Activated T-helper 9 cell treated with anti-CD3 and anti-CD28 coated beads, Interleukin-2, amount 50 U/mL, for 16 hours (primary cell): ENCODE measurements around the gene MPO.

Source experiments
- DNase-seq: peaks from one replicate; pipeline ENCODE4 v3.0.0-alpha.2; 2020; ENCODE audit warnings: low read depth

The MPO gene

DNA sequence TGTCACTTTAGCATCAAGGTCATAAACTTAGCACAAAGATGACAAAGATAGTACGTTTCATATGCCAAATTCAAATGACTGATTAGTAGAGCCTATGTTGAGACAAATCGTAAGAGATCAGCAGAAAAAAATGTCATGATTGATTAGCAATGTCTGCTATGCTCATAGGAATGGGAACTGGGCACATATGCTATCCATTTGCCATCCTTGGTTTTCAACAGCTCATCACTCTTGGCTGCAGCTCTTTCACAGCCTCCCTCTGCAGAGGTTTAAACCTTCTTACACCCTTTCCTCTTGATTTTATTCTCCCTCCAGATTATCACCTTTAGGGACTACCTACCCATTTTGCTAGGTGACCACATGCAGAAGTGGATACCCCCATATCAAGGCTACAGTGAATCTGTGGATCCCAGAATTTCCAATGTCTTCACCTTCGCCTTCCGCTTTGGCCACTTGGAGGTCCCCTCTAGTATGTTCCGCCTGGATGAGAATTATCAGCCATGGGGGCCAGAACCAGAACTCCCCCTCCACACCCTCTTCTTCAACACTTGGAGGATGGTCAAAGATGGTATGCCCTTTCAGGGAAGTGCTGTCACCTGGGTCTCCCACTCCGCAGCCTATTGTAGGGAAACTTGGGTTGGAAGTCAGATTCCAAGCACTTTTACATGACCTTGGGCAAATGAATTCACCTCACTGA, 16.2 kb downstream of the MPO start:
- no peak for DNase-seq

DNA sequence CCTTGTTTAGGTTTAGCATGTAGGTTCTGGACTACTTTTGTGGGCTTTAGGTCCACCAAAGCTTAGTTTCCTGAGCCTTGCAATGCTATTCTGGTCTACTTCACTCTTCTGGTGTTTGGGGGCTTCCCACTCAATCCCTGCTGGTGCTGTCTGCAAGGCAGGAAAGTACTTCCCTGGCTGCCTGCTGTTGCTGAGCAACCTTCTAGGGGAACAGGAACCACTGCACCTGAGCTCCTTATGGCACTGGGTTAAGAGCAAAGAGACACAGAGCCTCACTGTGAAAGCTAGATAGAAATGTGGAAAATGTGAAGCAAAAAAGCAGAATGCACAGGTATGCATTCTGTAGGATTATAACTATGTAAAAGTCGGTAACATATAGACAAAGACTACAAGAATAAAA, 17.0 kb downstream of the MPO start:
- DNase-seq: no peak

DNA sequence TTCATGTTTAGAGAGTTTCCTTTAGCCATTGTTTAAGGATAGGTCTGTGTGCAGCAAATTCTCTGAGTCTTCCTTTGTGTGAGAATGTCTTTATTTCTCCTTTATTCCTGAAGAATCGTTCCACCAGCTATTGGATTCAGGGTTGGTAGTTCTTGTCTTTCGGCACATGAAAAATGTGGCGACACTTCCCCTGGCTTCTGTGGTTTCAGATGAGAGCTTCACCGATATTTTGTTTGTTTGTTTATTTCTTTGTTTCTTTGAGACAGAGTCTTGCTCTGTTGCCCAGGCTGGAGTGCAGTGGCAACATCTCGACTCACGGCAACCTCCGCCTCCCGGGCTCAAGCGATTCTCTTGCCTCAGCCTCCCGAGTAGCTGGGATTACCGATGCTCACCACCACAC, 18.6 kb downstream of the MPO start:
- DNase-seq: no peak

DNA sequence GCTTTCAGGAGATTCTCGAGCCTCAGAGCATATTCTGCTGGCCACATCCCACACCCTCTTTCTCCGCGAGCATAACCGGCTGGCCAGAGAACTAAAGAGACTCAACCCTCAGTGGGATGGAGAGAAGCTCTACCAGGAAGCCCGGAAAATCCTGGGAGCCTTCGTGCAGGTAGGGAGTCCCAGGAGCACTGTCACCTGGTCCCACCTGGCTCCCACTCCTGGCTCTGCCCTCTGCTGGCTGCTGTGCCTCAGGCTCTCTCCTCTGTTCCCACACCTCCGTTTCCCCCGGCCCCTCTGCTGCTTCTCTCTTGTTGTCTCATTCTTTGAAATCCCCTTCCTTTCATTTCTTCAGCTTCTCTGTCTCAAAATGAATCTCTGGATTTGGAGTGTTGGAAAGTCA, 25.9 kb downstream of the MPO start:
- DNase-seq: no peak

DNA sequence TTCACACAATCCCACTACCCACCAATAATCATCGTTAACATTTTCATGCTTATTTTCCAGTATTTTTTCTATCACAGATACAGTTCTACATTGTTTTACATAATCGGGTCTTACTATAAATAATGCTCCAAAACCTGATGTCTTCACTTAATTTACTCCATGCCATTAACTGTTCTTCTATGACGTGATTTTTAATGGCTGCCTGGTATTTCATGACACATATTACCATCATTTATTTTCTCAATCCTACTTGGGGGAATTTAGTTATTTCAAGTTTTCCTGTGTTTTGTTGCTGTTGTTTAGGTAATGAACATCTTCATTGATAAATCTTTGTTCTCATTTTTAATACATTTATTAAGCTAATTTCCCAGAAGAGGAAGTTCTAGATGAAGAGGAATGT, 27.7 kb downstream of the MPO start:
- DNase-seq: no peak

DNA sequence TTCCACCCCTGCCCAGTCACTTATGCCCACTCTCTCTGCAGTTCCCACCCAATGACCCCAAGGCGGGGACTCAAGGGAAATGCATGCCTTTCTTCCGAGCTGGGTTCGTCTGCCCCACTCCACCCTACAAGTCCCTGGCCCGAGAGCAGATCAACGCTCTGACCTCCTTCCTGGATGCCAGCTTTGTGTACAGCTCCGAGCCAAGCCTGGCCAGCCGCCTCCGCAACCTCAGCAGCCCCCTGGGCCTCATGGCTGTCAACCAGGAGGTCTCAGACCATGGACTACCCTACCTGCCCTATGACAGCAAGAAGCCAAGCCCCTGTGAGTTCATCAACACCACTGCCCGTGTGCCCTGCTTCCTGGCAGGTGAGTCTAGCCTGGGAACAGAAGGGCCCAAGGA, 28.6 kb downstream of the MPO start:
- no peak for DNase-seq

DNA sequence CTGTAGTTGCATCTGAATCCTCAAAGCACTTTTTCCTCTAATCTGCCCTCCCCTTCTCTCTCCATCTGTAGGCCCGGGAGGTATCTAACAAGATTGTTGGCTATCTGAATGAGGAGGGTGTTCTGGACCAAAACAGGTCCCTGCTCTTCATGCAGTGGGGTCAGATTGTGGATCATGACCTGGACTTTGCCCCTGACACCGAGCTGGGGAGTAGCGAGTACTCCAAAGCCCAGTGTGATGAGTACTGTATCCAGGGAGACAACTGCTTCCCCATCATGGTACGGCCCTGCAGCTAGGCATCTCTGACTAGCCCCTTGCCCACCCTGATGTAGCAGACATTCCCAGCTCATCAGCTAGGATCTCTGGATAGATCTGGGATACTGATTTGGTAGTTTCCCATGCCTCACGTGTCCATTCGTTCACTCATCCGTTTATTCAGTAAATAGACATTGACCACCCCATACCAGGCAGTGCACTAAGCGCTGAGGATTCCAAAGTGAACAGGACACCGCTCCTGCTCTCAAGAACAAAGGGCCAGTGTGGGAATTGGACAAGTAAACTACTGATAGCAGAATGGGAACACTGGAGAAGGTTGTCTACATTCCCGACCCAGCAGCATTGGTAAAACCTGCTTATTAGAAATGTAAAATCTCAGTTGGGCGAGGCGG, 30.3 kb downstream of the MPO start:
- DNase-seq: no peak

DNA sequence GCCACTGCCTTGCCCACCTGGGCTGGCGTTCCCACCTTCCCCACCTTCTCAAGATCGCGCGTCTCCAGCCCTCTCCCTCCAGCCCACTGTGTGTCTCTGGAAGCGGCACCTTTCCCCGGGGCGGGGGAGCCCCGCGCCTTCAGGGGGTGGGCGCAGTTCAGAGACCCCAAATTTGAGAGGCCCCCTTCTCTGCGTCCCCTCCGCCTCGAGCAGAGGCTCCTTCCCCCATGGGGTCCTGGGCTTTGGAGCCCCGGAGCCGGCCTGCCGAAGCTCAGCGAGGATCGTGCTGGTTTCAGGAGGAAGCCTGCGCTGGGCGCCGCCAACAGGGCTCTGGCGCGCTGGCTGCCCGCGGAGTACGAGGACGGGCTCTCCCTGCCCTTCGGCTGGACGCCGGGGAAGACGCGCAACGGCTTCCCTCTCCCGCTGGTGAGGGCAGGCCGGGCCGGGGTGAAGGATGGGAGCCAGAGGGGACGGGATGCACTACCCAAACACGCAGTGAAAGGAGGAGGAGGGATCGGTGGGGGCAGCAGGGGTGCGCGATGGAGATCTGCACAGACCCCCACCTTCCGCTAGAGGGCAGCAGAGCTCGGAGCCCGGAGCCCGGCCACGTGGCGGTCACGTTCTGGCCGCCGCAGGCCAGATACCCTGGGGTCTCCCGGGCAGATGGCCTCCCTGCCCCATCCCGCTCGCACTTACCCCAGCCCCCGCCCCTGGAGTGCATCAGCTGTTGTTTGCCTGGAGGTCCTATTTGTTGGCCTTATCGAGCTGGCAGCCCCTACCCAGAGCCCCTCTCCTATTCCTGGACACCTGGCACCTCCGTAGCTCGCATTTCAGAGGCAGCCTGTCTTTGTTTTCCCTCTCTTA, 31.2 kb downstream of the MPO start:
- DNase-seq: peak; percentile 65

DNA sequence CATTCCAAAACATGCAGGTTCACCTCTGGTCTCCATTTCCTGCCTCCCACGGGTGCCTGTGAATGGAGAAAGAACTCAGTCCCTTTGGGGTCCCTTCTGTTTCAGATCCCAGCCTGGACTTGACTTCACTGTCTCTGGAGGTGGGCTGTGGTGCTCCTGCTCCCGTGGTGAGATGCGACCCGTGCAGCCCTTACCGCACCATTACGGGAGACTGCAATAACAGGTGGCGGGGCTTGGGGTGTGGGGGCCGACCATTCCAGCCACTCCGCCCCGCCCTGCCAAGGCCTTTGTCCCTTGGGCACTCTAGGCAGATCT, 31.8 kb downstream of the MPO start:
- no peak for DNase-seq

DNA sequence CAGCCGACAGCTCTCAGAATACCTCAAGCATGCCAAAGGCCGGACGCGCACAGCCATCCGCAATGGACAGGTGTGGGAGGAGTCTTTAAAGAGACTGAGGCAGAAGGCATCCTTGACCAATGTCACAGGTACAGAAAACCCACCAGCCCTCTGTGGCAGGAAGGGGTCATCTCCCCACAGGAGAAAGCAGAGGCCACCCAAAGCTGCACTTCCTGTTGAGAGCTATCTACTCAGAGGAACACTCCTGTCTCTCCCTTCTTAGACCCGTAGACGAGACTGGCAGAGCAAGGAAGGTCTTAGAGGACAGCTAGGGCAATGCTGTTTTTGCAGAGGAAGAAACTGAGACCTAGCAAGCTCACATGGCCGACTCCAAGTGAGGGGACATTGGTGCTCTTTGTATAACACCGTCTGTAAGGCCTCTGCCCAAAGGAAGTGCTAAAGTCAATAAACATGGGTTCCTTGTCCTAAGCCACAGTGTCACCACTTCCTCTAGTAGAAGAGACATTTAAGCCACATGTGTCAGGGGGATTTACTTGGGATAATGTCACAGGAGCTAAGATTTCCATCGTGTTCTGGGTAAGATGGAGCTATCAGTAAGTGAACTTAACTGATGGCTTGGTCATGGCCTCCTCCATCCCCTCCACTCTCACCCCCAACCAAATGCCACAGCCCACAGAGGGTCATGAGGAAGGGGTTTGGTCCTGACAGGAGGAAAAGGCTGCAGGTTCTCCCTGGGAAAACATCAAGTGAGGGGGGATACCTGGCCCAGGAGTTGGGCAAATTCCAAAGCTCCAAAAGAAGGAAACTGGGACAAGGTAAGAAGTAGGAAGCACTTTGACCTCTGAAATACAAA, 33.0 kb downstream of the MPO start:
- no peak for DNase-seq

DNA sequence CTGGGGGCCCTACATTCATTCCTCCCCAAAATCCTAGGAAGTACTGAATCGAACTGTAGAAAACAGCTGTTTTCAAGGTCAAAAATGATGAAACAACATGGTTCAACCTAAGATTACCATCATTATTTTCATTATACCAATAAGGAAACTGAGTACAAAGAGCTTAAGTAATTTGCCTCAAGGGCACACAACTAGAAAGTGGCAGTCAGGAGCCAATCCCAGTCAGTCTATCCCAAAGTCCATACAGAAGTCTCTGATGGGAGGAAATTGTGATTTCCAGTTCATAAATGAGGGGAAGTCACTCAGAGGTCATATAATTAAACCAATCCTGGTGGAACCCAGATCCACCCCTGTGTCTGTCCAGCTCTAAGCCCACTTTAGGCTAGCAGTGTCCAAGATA, 34.0 kb downstream of the MPO start:
- DNase-seq: no peak

DNA sequence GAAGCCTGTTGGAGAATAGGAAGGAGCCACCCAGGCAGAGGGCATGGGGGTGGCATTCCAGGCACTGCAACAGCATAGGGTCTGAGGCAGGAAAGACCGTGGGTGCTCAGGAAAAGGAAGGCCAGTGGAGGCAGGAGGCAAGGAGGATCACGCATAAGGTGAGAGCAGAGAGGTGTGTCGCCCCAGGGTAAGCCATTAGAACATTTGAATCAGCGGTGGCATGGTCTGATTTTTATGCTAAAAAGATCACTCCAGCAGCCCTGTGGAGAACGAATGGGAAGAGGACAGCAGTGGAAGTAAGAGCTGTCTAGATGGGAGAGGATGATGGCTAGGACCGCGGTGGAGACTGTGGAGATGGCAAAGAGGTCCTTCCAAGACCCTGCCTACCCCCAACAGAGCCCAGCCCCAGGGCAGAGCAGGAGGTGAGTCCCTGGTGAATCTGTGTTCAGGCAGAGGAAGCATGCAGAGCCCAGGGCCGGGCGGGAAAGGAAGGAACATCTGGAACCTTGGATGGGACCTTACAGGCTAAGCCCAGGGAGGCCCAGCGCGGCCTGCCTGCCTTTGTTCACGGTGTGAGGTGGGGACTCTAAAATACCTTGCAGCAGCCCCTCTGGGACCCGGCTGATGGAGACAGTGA, 34.5 kb downstream of the MPO start:
- DNase-seq: no peak

DNA sequence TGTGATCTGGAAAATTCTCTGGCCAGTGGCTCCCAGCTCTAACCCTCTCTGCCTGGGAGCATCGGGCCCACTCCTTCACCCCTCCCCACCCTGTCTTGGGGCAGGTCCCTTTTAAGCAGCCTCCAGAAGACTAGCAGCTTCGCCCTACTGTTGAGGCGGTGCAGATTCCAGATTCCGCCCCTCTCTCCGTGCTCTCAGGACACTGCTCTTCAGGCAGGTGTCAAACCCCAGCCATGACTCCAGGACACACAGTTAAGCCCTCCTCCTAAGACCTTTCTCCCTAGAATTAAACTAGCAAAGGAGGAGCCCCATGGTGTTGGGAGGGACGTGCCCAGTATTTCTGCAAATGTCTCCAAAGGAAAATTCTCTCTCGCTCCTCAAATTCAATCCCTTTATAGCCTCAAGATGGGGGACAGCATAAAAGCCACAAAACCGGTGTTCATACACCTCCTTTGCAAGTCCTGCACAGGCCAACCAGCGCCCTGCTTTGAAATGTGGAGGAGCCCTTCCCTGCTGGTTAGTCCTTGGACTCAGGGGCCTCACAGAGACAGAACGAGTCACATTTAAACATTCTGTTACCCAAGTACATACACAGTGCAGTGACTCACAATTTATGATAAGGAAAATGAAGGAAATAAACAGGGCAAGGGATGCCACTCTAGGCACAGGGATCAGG, 35.2 kb downstream of the MPO start:
- no peak for DNase-seq

DNA sequence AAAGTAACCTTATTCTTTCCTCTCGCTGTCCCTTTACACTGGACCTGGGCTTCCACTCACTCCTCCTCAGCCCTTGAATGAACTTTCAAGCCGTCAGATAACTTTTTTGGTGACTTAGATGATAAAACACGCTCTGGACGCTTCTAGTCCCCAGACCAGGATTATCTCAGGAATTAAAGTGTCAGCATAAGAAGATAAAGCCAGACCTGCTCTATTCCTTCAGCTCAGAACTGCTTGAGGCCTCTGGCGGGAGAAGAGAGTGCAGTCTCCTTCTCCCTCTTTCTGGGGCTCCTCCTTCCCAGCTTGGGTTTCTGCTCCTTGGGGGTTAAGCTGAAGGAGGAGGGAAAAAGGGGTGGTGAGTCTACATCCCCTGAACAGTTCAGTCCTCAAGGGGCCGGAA, 35.8 kb downstream of the MPO start:
- no peak for DNase-seq

DNA sequence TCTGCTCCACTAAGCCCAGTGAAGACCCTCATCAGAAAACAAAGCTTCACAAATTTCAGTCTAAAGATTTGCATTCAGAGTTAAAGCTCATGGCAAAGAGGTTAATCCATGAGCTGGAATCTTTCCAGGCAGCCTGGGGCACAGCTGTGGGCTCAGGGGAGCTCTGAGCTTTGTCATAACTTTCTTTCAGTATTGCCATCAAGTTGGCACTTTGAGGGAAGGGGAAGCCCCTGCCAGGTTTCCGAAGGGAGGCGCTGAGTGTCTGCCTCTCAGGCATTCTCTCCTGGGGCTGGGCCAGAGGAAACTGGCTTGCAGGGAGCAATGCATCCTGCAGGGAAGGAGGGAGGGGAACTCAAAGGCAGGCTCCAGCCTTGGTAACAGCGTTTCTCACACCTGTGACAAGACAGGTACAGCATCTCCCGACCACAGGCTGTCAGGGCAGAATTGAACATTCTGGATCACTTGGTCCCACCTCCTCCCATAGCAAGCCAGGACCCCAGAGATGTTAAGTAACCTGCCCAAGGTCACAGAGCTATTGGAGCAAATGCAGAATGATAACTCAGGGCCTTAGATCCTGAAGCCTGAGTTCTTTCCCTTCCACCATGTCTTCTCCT, 38.5 kb downstream of the MPO start:
- DNase-seq: no peak

DNA sequence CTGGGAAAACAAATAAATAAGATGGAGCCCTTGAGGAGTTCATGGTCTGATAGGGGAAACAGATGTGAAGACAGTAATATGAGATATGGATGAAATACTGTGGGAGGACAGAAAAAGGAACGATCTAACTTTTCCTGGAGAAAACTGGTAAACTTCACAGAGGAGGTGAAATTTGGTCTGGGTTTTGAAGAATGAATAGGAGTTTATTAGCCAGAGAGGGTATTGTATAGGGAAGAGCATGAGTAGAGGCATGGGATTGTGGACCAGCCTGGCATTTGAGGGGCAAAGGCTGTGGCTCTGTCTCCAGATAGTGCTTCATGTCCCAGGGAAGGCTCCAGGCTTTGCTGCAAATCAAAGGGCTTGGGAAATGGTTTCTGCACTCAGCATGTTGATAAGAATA, 40.7 kb downstream of the MPO start:
- DNase-seq: no peak

DNA sequence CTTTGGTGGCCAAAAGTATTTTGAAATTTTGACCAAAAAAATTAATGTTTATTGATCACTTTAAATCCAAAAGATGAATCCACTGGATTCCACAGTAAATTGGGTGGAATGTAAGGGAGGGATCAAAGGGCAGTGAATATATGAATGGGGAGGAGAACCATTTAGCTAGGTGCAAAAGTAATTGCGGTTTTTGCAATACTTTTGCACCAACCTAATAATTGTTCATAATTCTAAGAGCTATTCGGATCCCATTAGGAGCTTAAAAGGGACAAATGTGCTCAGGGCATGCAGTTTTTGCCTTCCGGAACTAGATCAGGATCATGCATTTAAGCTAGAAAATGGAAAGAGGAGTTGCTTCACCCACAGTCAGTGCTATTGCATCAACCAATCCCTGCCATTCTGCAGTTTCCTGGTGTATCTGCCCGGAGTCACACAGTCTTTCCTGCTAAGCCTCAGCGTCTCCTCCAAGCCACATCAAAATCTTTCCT, 42.5 kb downstream of the MPO start, which contains the start of gene LPO:
Gene LPO (plus strand): TSS at position 438 of the 488 bp plus-strand sequence. CDS start 4,396 bp downstream, outside the sequence.
- DNase-seq: no peak

DNA sequence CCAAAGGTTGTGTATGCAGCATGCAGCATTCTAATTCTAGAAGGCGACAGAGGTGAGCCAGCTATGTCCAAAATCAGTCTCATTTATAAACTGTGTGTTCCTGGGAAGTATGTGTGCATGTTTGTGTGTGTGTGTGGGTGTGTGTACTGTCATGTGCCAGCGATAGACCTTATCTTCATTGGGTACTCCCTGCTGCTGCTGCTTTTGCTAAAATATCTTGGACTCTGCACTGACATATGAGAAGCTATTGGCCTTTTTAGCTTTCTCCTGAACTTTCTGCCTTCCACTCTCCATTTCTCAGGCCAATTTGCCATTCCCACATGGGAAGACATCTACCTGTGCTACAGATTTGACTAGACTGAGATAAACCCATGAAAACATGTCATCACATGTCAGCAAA, 44.3 kb downstream of the MPO start:
- no peak for DNase-seq

DNA sequence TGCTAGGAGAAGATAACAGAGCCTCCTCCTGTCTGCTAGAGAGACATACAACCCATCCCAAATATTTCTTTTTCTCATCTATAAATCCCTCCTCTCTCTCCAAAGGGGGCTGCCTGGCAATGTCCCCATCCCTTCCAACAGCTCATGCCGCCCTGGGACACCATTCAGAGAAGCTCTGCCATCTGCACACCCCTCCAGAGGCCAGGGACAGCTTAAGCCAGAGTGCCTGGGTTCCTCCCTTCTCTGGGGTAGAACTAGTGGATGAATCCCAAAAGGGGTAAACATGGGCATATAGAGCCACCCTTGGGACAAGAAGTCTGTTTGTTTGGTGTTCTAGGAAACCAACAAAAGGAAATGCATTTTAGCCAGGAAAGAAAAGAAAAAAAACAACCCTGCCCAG, 44.9 kb downstream of the MPO start:
- DNase-seq: no peak

DNA sequence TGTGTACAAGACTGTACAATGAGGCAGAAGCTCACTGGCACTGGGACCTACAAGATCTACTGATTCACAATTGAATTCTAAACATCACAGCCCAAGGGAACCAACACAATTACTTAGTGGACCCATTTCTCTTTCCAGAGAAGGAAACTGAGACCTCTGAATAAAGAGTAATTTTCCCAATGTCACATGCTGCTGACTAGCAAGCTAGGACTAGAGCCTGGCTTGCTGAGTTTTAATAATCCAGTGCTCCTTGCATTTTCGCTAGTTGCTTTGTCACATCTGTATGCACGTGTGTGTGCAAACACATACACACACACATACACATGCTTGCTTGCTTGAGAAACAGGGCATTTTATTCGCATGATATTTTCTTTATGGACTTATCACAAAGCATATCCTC, 46.2 kb downstream of the MPO start:
- no peak for DNase-seq

DNA sequence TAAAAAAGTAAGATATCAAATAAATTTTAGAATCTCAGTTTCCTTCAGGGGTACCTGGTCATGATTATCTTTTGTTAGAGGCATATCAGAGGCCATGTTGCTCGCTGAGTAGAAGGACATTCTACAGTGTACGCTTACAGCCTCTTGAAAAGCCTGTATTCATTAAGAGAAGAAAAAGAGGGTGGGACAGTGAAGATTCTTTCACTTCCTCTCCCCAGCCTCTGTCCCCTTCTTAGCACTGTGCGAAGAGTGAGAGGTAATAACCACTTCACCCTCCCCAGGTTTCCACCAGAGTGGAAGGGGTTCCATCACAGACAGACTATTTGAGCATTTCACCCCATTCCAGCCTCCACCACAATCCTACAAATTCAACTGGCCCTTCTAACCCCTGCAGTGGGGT, 47.2 kb downstream of the MPO start:
- DNase-seq: no peak
